BLaER1 (cell line): ENCODE data around the gene NTRK2.

Source experiments
- H3K27ac ChIP-seq: shearing (Covaris generic); formaldehyde crosslinking; 2 replicates; pipeline ENCODE4 v1.8.1; 2022
- H3K27me3 ChIP-seq: shearing (Covaris generic); formaldehyde crosslinking; 2 replicates; pipeline ENCODE4 v1.8.1; 2022
- H3K36me3 ChIP-seq: shearing (Covaris generic); formaldehyde crosslinking; 2 replicates; pipeline ENCODE4 v1.8.1; 2022
- H3K4me1 ChIP-seq: shearing (Covaris generic); formaldehyde crosslinking; 2 replicates; pipeline ENCODE4 v1.8.1; 2022
- H3K4me2 ChIP-seq: shearing (Covaris generic); formaldehyde crosslinking; 2 replicates; pipeline ENCODE4 v1.8.1; 2022
- H3K4me3 ChIP-seq: shearing (Covaris generic); formaldehyde crosslinking; 2 replicates; pipeline ENCODE4 v1.8.1; 2022
- H3K9ac ChIP-seq: shearing (Covaris generic); formaldehyde crosslinking; 2 replicates; pipeline ENCODE4 v1.8.1; 2022
- H3K9me3 ChIP-seq: shearing (Covaris generic); formaldehyde crosslinking; 2 replicates; pipeline ENCODE4 v1.8.1; 2022
- H4K20me1 ChIP-seq: shearing (Covaris generic); formaldehyde crosslinking; 2 replicates; pipeline ENCODE4 v1.8.1; 2022
- Cebpa-rat ChIP-seq: shearing (Covaris generic); IDR thresholded peaks from 2 replicates; pipeline ENCODE4 v1.8.1; 2022

The NTRK2 gene

GRCh38 chr9:84785792-84786547 lies 116.4 kb downstream of the NTRK2 start:
- no peak for TF ChIP-seq Cebpa-rat
- no peaks in the 10 kb centered on the region for H3K9me3 ChIP-seq
- H3K9ac ChIP-seq = no peak overlapping the region
- H4K20me1 ChIP-seq = no peaks in the 10 kb centered on the region
- no peak overlapping the region for H3K4me3 ChIP-seq
- H3K27ac ChIP-seq = no peak overlapping the region
- no peaks in the 10 kb centered on the region for H3K36me3 ChIP-seq
- no peaks in the 10 kb centered on the region for H3K4me1 ChIP-seq
- H3K4me2 ChIP-seq = no peak overlapping the region
- no peaks in the 10 kb centered on the region for H3K27me3 ChIP-seq

GRCh38 chr9:84788803-84789462 lies 119.4 kb downstream of the NTRK2 start:
- no peak overlapping the region for H3K4me2 ChIP-seq
- no peaks in the 10 kb centered on the region for H3K27me3 ChIP-seq
- TF ChIP-seq Cebpa-rat = no peak
- peaks cover 10% of the 10 kb centered on the region for H3K4me1 ChIP-seq
- no peaks in the 10 kb centered on the region for H3K36me3 ChIP-seq
- H3K27ac ChIP-seq = no peak overlapping the region
- H3K9ac ChIP-seq = no peak overlapping the region
- H3K9me3 ChIP-seq = no peaks in the 10 kb centered on the region
- no peaks in the 10 kb centered on the region for H4K20me1 ChIP-seq
- H3K4me3 ChIP-seq = no peak overlapping the region

- no peaks in the 10 kb centered on the region for H3K36me3 ChIP-seq
- H3K4me3 ChIP-seq = no peak overlapping the region
- H3K27ac ChIP-seq = no peak overlapping the region
- no peak overlapping the region for H3K9ac ChIP-seq
- no peaks in the 10 kb centered on the region for H3K9me3 ChIP-seq
- no peaks in the 10 kb centered on the region for H3K27me3 ChIP-seq
- H4K20me1 ChIP-seq = no peaks in the 10 kb centered on the region
- TF ChIP-seq Cebpa-rat = no peak
- H3K4me2 ChIP-seq = no peak overlapping the region
- peaks cover 10% of the 10 kb centered on the region for H3K4me1 ChIP-seq
These were observed 119.9 kb downstream of the NTRK2 start for GRCh38 chr9:84789463-84789830.

DNA sequence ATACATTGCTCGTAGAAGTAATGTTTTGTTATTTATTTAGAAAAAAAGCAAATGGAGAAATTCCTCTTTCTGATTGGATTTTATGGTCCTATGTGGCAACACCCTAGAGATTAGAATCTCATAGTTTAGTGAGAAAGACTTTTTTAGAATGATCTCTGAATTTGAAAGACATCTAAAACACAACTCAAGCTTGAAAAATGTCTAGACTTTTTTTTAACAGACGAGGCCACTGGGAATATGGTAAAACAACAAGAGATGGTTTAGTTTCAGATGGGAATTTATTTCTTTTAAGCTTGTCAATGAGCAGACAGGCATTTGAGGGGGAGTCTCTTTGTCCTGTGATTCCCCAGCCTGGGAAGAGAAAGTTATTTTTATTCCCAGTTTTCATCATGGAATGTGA lies 122.1 kb downstream of the NTRK2 start:
- Histone ChIP-seq H3K27me3 (no peaks in the 10 kb centered on the region), H3K36me3 (no peaks in the 10 kb centered on the region)
- TF ChIP-seq Cebpa-rat = no peak

GRCh38 chr9:84793251-84793650 lies 123.7 kb downstream of the NTRK2 start:
- Histone ChIP-seq H3K4me3 (no peak overlapping the region), H3K4me1 (peaks cover 10% of the 10 kb centered on the region), H3K27ac (no peak overlapping the region), H3K9ac (no peak overlapping the region), H3K9me3 (no peaks in the 10 kb centered on the region), H4K20me1 (no peaks in the 10 kb centered on the region), H3K4me2 (no peak overlapping the region), H3K36me3 (no peaks in the 10 kb centered on the region), H3K27me3 (no peaks in the 10 kb centered on the region)
- no peak for TF ChIP-seq Cebpa-rat

More for the DNA sequence above, 122.1 kb downstream of the NTRK2 start:
- no peak overlapping the region for H3K4me3 ChIP-seq
- H3K9ac ChIP-seq = no peak overlapping the region
- no peak overlapping the region for H3K27ac ChIP-seq
- no peaks in the 10 kb centered on the region for H4K20me1 ChIP-seq
- H3K9me3 ChIP-seq = no peaks in the 10 kb centered on the region
- H3K4me1 ChIP-seq = peaks cover 10% of the 10 kb centered on the region
- peak overlapping the region; percentile 27 for H3K4me2 ChIP-seq

DNA sequence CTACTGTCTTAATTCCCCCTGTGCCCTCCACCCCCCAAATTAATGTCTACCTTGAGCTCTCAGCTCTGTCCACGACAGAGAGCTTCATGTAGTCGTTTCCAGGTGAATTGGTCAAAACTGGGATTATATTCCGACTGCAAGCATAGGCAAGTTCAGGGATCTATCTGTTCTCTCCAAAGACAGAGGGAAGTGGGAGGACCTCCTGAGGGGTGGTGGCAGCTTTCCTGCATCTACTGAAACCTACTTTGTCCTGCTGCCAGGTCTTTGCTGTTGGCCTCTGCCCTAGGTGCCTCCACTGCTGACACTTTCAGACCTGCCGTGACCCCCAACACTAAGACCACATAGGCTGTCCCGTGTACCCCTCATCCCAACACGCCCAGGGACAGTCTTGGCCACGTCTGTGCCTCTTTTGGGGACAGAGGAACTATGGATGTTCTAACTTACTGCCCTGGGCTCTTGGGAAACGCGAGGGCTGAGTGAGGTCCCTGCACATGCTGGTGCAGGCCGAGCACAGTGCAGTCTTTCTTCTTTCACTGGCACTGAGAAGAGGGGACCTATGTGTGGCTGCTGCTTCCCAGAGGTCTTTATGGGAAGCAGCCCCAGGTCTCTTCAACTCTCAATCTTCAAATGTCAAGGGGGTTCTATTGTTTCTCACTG lies 125.6 kb downstream of the NTRK2 start:
- TF ChIP-seq Cebpa-rat = no peak
- H3K9me3 ChIP-seq = no peaks in the 10 kb centered on the region
- no peaks in the 10 kb centered on the region for H3K36me3 ChIP-seq
- H3K27me3 ChIP-seq = no peaks in the 10 kb centered on the region
- no peak overlapping the region for H3K4me3 ChIP-seq
- peaks cover 10% of the 10 kb centered on the region for H3K4me1 ChIP-seq
- no peaks in the 10 kb centered on the region for H4K20me1 ChIP-seq
- H3K4me2 ChIP-seq = no peak overlapping the region
- H3K27ac ChIP-seq = no peak overlapping the region
- H3K9ac ChIP-seq = no peak overlapping the region

- H4K20me1 ChIP-seq = no peaks in the 10 kb centered on the region
- no peak overlapping the region for H3K9ac ChIP-seq
- no peaks in the 10 kb centered on the region for H3K27me3 ChIP-seq
- no peak overlapping the region for H3K4me2 ChIP-seq
- no peaks in the 10 kb centered on the region for H3K9me3 ChIP-seq
- H3K4me1 ChIP-seq = peaks cover 9% of the 10 kb centered on the region
- no peaks in the 10 kb centered on the region for H3K36me3 ChIP-seq
- TF ChIP-seq Cebpa-rat = no peak
- no peak overlapping the region for H3K27ac ChIP-seq
- no peak overlapping the region for H3K4me3 ChIP-seq
These were observed 126.9 kb downstream of the NTRK2 start for GRCh38 chr9:84796404-84796803.

- Histone ChIP-seq H3K4me3 (no peak overlapping the region), H3K4me2 (no peak overlapping the region), H3K9ac (no peak overlapping the region), H3K9me3 (no peaks in the 10 kb centered on the region), H3K36me3 (no peaks in the 10 kb centered on the region), H3K4me1 (no peaks in the 10 kb centered on the region), H3K27me3 (no peaks in the 10 kb centered on the region), H4K20me1 (no peaks in the 10 kb centered on the region), H3K27ac (no peak overlapping the region)
- TF ChIP-seq Cebpa-rat = no peak
These were observed 129.7 kb downstream of the NTRK2 start for GRCh38 chr9:84799251-84799650.

DNA sequence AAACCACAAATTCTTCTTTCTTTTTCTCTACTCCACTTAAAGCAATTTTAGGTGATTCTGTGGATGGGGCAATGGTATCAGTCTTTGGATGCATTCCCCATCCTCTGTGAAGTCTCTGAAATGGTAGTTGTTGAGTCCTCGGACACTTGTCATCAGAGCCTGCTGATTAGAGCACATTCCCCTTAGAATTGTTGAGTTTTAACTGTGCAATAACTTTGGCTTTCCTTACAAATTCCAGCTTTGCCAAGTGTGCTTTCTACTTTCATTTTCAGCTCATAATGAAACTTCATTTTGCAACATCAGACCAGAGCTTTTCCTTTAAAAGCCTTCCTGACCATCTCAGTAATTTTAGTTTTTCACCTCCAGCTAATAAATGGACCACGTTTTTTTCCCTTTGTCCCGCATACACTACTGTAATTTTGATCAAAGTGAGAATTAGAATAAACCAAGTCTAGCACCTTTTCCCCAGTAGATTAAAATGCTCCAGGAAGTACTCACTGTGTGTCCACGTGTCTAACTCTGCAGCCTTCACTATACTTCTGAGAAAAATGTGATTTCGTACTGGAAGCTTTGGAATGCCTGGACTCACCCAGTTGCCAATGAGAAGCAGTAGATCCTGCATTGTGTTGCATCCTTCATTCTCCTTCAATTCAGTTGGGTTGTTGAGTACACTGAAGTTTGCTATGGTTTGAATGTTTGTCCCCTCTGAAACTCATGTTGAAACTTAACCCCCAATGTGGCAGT lies 135.6 kb downstream of the NTRK2 start:
- H3K36me3 ChIP-seq = no peaks in the 10 kb centered on the region
- H3K4me3 ChIP-seq = no peak overlapping the region
- no peak overlapping the region for H3K9ac ChIP-seq
- H3K4me2 ChIP-seq = no peak overlapping the region
- no peaks in the 10 kb centered on the region for H4K20me1 ChIP-seq
- H3K4me1 ChIP-seq = no peaks in the 10 kb centered on the region; the same call in 1 of the 2 replicates
- TF ChIP-seq Cebpa-rat = no peak
- no peaks in the 10 kb centered on the region for H3K27me3 ChIP-seq
- H3K9me3 ChIP-seq = no peaks in the 10 kb centered on the region
- no peak overlapping the region for H3K27ac ChIP-seq
